Adipocyte (in vitro differentiated cells): ENCODE measurements around the gene LAMA1.

Experiments used
- DNase-seq: peaks from one replicate; pipeline ENCODE4 v3.0.0-alpha.2; 2015; ENCODE audit warnings: low read depth
- H3K27me3 ChIP-seq: replicated peaks from 2 replicates; pipeline ENCODE4 v1.7.0; 2013; ENCODE audit warnings: mild to moderate bottlenecking, low read length, moderate library complexity; ENCODE audit not compliant: control insufficient read depth, insufficient read depth
- H3K36me3 ChIP-seq: 2 replicates; pipeline ENCODE4 v1.7.0; 2013; ENCODE audit warnings: low read length, mild to moderate bottlenecking, moderate library complexity; ENCODE audit not compliant: control insufficient read depth, insufficient read depth, severe bottlenecking
- H3K4me1 ChIP-seq: 2 replicates; pipeline ENCODE4 v1.7.0; 2013; ENCODE audit warnings: mild to moderate bottlenecking, low read length, moderate library complexity; ENCODE audit not compliant: control insufficient read depth, insufficient read depth
- H3K4me3 ChIP-seq: 2 replicates; pipeline ENCODE4 v1.7.0; 2013; ENCODE audit warnings: mild to moderate bottlenecking, low read length, moderate library complexity
- H3K9ac ChIP-seq: 2 replicates; pipeline ENCODE4 v1.7.0; 2013; ENCODE audit warnings: mild to moderate bottlenecking, low read length, moderate library complexity
- H3K9me3 ChIP-seq: 2 replicates; pipeline ENCODE4 v1.7.0; 2013; ENCODE audit warnings: mild to moderate bottlenecking, low read length, moderate library complexity; ENCODE audit not compliant: control insufficient read depth

The LAMA1 gene

DNA sequence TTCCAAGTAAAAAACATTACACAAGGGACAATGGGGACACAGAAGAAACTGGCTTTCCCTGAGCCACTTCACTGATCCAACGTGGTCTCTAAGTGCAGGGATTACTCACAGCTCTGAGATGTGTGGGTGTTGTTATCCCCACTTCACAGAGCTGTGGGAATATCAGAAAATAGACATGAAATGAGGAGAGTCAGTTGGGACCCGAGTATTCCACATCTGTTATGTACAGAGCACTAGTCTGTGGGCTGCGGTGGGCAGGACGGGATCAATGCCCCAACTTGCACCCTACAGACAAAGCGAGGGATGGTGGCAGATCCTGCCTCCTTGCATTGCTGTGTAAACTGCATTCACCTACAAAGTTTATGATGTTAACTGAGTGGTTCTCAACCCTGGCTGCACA is 11.7 kb downstream of the LAMA1 start:
- no peaks in the 10 kb centered on the region for H3K36me3 ChIP-seq
- DNase-seq, result no peak
- H3K4me3 ChIP-seq, result no peak overlapping the region
- no peaks in the 10 kb centered on the region for H3K9me3 ChIP-seq
- H3K4me1 ChIP-seq, result no peaks in the 10 kb centered on the region
- no peaks in the 10 kb centered on the region for H3K27me3 ChIP-seq
- H3K9ac ChIP-seq, result no peak overlapping the region

DNA sequence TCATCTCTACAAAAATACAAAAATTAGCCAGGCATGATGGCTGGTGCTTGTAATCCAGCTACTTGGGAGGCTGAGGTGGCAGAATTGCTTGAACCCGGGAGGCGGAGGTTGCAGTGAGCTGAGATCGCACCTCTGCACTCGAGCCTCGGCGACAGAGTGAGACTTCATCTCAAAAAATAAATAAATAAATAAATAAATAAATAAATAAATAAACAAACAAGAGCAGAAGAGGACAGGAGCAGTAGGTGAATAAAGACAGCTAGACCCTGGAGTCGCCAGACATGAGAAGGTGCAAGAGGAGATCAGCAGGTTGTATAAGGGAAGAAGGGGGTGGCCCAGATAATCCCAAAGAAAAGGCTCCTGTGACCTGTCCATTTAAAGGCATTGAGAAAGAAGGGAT is 12.3 kb downstream of the LAMA1 start:
- H3K9ac ChIP-seq, result no peak overlapping the region
- H3K36me3 ChIP-seq, result no peaks in the 10 kb centered on the region
- H3K9me3 ChIP-seq, result no peaks in the 10 kb centered on the region
- no peak for DNase-seq
- no peaks in the 10 kb centered on the region for H3K27me3 ChIP-seq
- no peaks in the 10 kb centered on the region for H3K4me1 ChIP-seq
- H3K4me3 ChIP-seq, result no peak overlapping the region

DNA sequence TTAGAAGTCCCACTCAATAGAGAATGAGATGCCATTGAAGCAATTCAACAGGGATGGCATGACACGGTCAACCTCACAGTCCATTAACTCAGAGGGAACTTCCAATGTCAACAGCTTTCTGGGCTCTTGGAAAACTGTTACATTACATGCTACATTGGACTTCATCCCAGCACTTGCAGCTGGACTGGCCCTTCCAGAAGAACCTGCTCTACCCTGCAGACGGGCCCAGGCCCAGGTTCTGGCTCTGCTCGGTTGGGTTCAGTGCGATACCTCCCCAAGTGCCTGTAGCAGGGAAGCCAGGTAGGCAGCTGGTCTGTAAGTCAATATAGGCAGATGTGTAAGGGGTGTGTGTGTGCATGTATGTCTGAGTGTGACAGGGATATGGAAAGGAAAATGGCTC is 12.9 kb downstream of the LAMA1 start:
- H3K4me3 ChIP-seq, result no peak overlapping the region
- H3K9me3 ChIP-seq, result no peaks in the 10 kb centered on the region
- H3K27me3 ChIP-seq, result no peaks in the 10 kb centered on the region
- no peak for DNase-seq
- H3K9ac ChIP-seq, result no peak overlapping the region
- no peaks in the 10 kb centered on the region for H3K4me1 ChIP-seq
- H3K36me3 ChIP-seq, result no peaks in the 10 kb centered on the region

DNA sequence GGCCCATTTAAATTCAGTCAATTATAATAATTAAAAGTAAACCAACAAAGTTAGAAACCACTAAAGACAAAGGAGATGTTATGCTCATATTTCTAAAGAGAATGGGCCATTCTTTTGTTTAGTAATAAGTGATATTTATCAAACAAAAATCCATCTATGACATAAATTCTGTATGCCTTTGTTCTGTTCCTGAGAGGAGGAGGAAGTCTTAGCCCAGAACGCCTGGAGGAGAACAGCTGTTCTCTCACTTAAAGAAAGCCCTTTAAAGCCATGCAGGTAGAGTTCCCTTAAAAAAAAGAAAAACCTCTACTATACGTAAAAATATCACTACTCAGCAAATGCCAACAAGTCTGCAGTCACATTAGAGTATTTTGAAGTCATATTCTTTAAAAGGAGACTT is 15.5 kb downstream of the LAMA1 start:
- H3K27me3 ChIP-seq, result no peaks in the 10 kb centered on the region
- no peaks in the 10 kb centered on the region for H3K9me3 ChIP-seq

DNA sequence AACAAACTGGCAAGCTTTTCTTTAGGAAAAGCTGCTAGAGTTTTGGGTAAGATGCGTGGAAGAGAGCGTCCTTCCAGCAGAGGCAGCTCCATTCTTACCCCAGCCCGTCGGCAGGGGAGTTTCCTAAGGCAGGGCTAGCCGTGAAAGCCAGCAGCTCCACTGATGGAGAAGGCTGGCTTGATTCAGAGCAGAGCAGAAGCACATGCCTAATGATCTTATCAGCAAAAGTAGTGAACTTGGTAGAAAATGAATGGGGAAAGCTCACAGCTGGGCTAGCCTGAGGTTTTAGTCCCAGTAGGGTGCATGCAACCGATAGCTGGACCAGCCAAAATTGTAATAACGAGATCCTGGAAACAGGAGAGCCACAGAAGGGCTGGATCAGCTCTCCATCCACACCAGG is 20.8 kb downstream of the LAMA1 start:
- peaks cover 1% of the 10 kb centered on the region for H3K27me3 ChIP-seq
- H3K4me3 ChIP-seq, result no peak overlapping the region
- no peak for DNase-seq
- H3K36me3 ChIP-seq, result no peaks in the 10 kb centered on the region
- H3K4me1 ChIP-seq, result no peaks in the 10 kb centered on the region
- no peaks in the 10 kb centered on the region for H3K9me3 ChIP-seq
- no peak overlapping the region for H3K9ac ChIP-seq

More for the DNA sequence above, 15.5 kb downstream of the LAMA1 start:
- H3K4me3 ChIP-seq, result no peak overlapping the region
- no peaks in the 10 kb centered on the region for H3K4me1 ChIP-seq
- H3K9ac ChIP-seq, result no peak overlapping the region
- H3K36me3 ChIP-seq, result no peaks in the 10 kb centered on the region
- DNase-seq, result no peak

DNA sequence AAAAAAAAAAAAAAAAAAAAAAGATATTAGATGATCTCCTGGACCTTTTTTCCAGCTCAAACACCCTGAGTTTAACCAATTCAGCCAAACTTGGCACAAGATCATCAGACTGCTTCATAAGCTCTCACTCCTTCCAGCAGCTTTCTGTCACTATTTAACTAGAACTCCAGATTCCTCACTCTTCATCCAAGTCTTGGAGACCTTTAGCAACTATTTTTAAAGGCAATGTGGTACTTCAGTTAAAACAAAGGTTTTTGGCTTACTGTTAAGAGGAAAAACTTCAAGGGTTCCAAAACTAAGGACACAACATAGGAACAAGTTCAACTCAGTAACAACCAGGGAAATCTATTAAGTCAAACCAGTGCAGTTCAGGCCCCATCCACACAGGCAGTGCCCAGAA is 23.2 kb downstream of the LAMA1 start:
- DNase-seq, result no peak
- no peak overlapping the region for H3K4me3 ChIP-seq
- H3K27me3 ChIP-seq, result peaks cover 8% of the 10 kb centered on the region

DNA sequence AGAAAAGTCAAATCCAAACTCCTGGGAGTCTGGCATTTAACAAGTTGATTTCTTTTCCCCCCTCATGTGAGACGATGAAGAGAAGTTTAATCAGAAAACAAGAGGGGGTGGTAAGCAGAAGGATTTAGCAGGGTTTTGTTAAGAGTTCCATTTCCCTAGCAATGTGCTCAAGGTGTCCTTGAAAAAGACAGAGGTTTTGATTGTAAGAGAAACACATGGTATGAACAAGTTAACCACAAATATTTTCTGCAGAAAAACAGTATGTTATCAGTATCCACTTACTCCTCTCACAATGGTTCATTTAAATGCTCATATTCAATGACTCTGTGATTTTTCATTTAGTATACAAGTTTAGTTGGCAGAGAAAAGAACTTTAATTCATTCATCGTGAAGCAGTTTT is 26.8 kb downstream of the LAMA1 start:
- no peaks in the 10 kb centered on the region for H3K4me1 ChIP-seq
- no peaks in the 10 kb centered on the region for H3K9me3 ChIP-seq
- no peaks in the 10 kb centered on the region for H3K36me3 ChIP-seq
- DNase-seq, result peak; percentile 36
- H3K27me3 ChIP-seq, result peaks cover 8% of the 10 kb centered on the region
- H3K4me3 ChIP-seq, result no peak overlapping the region
- H3K9ac ChIP-seq, result no peak overlapping the region

More for the DNA sequence above, 23.2 kb downstream of the LAMA1 start:
- no peaks in the 10 kb centered on the region for H3K36me3 ChIP-seq
- H3K4me1 ChIP-seq, result no peaks in the 10 kb centered on the region
- no peak overlapping the region for H3K9ac ChIP-seq
- H3K9me3 ChIP-seq, result no peaks in the 10 kb centered on the region

DNA sequence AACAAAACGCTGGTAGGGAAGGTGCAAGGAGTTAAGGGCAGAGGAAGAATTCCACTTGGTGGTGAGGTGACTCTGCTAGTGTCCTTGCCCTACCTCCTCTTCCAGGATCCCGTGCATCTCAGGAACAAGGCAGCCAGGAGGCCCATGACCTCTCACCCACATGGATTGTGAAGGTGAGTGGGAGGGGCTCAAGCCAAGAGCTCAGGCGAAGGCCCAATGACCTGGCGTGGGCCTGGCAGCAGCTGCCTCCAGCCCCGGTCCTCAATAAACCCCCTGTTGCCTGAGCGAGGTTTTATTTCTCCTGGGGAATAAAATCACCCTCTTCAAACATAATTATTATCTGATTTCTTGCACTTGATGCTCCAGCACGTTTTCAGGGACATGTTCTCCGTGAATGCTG is 28.2 kb downstream of the LAMA1 start:
- H3K4me1 ChIP-seq, result peaks cover 8% of the 10 kb centered on the region
- H3K4me3 ChIP-seq, result no peak overlapping the region
- no peak overlapping the region for H3K9ac ChIP-seq

DNA sequence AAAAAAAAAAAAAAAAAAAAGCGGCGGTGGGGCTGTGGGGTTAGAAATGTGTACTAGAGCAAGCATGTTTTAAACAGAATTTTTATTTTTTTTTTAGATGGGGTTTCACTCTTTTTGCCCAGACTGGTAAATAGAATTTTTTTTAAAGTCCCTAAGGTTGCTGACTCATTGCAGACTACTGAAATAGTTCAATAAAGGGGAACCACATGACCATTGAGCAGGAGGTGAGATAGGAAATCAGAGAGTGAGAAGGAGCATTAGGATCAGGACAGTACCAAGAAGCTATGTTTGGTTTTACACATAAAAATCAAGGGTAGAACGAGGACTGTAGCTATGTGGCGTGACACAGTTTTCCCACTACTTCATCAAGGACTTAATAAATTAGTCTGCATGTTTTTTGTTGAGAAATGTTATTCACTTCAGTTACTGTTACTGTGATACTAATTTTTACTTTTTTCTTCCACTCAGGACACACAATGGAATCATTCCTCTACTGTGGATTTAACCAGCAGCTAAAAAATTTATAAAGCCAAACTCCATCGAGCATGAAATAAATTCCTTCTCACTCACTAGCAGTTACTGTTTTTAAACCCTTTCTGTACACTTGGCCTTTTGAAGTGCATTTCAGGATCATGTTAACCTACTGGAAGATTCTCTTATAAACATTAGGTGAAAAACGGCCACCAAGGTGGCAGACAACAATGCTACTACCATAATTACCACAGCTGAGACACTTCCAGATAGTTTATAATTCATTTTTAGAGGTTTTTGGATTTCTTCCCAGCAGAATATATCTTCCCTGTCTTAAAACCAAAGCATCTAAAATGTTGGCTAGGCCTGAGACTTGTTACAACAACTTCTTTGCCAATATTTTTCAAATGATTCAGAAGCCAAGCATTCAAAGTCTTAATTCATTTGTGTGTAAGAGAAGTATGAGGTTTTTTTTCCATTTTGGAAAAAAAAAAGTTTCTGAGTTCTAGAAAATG is 33.2 kb downstream of the LAMA1 start:
- H3K36me3 ChIP-seq, result no peaks in the 10 kb centered on the region
- peak overlapping the region; percentile 63 for H3K4me3 ChIP-seq
- peak overlapping the region; percentile 75 for H3K9ac ChIP-seq
- H3K9me3 ChIP-seq, result no peaks in the 10 kb centered on the region
- H3K4me1 ChIP-seq, result peaks cover 16% of the 10 kb centered on the region
- DNase-seq, result peak; percentile 90
- H3K27me3 ChIP-seq, result no peaks in the 10 kb centered on the region

More for the DNA sequence above, 28.2 kb downstream of the LAMA1 start:
- Histone ChIP-seq H3K9me3 (no peaks in the 10 kb centered on the region), H3K36me3 (no peaks in the 10 kb centered on the region), H3K27me3 (peaks cover 8% of the 10 kb centered on the region)
- DNase-seq, result no peak

DNA sequence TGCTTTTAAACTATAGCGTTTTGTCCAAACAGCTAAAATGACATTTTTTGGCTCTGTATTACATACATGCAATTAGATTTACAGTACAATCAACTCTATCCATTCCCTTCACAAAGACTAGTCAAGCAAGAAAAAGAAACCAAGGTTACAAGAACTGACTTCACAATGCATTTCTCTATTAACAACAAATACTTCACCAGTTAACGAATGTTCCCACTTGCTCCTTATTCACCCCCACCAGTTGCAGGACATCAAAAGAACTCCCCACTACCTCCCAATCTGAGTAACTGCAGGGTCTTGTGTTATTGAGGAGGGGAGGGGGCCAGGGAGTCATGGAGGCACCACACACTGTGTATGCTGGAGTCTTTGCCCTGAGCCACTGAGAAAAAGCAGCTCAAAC is 34.9 kb downstream of the LAMA1 start:
- no peak overlapping the region for H3K9ac ChIP-seq
- H3K4me3 ChIP-seq, result no peak overlapping the region
- H3K4me1 ChIP-seq, result peaks cover 16% of the 10 kb centered on the region

DNA sequence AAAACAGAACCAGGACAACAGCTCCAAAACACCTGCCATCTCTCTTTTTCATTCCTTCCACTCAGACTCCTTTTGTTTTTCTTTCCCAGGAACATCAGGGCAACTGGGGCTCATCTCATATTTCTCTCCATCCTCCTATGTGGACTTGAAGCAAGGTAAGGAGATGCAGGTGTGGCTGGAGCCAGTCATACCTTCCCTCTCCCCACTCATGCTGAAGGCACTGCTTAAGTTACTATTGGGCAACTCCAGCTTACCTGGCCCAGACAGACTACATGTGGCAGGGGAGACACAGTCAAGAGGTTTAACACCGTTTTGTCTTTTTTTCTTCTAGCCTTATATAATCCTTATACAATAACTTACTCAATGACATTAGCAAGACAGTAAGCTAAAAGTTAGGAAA is 38.4 kb downstream of the LAMA1 start:
- Histone ChIP-seq H3K4me3 (no peak overlapping the region), H3K36me3 (no peaks in the 10 kb centered on the region), H3K9ac (no peak overlapping the region), H3K9me3 (no peaks in the 10 kb centered on the region), H3K4me1 (peaks cover 7% of the 10 kb centered on the region), H3K27me3 (no peaks in the 10 kb centered on the region)
- DNase-seq, result no peak

More for the DNA sequence above, 34.9 kb downstream of the LAMA1 start:
- Histone ChIP-seq H3K9me3 (no peaks in the 10 kb centered on the region), H3K36me3 (no peaks in the 10 kb centered on the region), H3K27me3 (no peaks in the 10 kb centered on the region)
- no peak for DNase-seq
